GM11168 (cell line): ENCODE measurements around the gene UBL3.

Experiments used
- in situ Hi-C: fragments of 300-500 bp; cut with MboI; formaldehyde crosslinking; loops from one replicate; pipeline ENCODE4 v1.12.0; 2022; ENCODE audit warnings: low sequenced_read_pairs; ENCODE audit not compliant: unreplicated experiment

Gene UBL3

DNA sequence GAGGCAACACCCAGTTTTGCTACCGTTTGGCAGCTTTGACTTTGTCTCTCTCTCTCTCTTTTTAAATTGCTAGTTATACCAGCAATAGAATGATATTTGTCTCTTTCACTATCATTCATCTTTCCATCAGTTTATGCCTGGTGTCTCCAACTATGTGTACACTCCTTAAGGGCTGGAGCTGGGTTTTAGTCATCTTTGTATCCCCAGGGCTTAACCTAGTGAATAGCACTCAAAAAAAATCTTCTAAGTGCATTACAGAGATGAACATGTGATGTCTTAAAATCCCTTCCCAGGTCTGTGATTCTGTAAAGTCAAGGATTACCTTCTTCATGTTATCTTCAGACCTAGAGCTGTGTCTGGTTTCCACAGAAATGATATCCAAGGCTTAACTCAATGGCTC lies 7.8 kb upstream of the UBL3 start:
- in situ Hi-C loops = no loop called here

DNA sequence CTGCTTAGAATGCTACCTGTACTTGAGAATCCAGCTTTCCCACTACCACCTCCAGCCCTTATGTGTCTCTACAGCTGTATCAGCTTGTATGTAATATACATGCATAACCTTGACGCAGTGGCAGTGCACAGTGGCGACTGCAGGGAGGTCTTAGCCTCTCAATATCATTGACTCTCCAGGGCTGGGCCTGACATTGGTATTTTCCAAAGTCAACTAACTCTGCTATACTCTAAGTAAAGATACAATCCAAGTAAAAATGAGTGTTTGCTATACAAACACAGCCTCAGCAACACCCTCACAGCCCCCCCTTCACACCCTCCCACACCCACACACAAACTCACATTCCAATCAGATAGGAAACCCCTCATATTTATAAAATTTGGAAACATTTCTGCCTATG lies 6.7 kb upstream of the UBL3 start:
- in situ Hi-C loops = no loop called here

DNA sequence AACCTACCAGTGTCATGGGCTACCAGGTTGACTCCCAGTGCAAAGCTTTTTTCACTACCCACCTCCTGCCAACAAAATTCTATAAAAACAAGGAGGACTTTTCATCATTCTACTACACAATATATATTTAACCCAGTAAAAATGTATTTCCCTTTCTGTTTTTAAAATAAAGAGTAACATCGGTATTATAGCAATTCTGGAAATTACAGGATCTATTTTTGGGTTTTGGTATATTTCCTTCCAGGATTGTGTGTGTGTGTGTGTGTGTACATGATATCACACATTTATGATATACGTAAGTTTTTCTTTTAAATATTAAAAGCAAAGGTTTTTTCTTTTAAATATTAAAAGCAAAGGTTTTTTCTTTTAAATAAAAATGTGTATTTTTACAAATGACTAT lies 6.0 kb upstream of the UBL3 start:
- in situ Hi-C loops = no loop called here

DNA sequence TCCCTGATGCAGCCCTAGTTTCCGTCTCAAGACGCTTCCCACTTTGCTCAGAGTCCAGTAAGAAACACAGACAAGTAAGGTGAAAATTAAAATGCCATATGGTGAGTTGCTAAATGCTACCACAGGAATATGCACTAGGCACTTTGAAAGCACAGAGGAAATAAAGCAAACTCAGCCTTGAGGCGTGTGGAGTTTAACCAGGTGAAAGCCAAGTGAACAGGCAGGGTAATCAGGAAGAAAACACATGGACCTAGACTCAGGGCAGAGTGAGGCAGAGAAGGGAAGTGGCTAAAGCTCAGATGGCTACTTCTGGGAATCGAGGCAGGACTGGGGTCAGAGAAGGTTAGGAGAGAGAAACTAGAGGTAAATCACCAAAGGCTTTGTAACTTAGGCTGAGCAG lies 5.4 kb upstream of the UBL3 start:
- in situ Hi-C loops = no loop called here

DNA sequence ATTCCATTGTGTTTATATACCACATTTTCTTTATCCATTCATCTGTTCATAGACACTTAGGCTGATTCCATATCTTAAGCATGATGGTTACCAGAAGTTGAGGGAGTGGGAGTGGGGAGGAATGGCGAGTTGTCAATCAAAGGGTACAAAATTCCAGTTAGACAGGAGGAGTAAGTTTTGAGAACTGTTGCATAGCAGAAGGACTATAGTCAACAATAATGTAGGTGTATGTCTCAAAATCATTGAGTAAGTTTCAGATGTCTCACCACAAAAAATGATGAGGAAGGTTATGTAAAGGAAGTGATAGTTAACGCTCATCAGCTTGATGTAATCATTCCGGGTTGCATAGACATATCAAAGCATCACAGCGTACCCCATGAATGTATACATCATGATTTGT lies 4.6 kb upstream of the UBL3 start:
- in situ Hi-C loops = no loop called here

DNA sequence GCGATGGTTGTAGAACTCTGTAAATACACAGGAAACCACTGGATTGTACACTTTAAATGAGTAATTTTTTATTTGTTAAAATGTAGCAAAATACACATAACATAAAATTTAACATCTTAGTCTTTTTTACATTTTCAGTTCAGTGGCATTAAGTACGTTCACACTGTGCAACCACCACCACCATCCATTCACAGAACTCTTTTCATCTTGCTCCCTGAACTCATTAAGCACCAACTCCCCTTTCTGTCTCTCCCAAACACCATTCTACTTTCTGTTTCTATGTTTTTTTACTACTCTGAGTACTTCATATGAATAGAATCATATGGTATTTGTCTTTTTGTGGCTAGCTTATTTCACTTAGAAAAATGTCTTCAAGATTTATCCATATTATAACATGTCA lies 2.7 kb upstream of the UBL3 start:
- in situ Hi-C loops = no loop called here

DNA sequence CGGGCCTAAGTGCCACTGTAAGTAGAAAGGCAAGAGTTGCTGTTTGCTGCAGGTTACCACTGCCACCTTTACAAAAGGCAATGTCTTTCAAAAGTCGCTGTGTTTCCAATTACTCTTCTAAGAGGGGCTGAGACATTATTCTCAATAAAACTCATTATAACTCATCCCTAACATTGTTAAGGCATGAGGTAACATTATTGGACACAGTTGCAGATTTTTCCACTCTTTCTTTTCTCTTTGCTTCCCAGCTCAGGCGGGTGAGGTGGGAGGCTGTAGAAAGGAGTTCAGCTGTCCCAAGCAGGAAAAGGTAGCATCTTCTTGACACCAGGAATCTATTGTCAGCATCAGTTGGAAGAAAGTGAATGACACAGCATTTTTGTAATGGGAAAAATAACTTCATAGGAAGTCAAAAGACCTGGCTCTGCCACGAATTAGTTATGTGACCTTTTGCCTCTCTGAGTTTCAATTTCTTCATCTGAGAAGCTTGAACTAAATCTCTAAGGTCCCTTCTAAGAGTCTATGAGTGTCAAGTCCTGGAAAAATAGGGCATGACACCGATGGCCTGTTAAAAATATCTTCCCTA lies 2.1 kb upstream of the UBL3 start:
- in situ Hi-C loops = no loop called here

DNA sequence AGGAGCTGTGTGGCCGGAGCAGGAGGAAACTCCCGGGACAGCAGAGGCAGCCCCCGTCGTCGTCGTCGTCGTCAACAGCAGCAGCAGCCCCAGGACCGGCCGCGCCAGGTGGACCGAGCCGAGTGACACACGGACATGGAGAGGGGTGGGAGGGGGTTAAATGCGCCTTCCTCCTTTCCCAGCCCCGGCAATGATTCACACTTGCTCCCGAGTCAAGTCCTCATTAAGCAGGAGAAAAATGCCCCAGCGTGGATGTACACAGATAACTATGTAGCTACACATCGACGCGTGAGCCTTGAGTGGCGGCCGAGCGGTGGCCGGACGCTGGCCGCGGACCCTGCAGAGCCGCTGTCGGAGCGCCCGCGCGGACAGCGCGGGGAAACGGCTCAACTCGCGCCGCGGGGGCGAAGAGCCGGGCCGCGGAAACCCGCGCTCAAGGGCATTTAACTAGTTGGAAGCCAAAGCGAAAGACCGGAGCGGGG lies 645 bp downstream of the UBL3 start:
- in situ Hi-C loops = no loop called here

DNA sequence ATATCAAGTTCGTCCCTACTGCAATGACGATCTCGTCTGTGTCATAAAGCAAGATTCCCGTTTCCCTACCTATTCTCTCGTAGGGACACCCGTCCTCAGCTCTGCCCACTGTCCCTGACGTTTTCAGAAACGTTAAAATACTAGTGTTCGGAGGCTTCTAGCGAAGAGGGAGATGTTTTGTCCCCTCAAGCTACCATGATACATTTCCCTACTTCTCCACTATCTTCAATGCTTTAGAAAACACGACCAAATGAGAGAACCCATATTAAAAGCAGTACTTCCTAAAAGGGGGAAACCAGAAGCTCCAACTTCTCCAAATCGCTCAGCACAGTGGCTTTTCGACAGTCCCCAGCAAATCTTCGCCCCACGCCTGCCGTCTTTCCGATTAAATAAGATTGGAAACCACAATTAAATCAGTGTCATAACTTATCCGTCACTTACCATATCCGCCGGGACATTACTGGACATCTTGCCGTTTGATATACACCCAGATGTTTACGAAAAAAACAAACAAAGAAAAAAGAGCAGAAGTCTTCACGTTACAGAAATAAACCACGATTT lies 1.3 kb downstream of the UBL3 start:
- in situ Hi-C loops = no loop called here

DNA sequence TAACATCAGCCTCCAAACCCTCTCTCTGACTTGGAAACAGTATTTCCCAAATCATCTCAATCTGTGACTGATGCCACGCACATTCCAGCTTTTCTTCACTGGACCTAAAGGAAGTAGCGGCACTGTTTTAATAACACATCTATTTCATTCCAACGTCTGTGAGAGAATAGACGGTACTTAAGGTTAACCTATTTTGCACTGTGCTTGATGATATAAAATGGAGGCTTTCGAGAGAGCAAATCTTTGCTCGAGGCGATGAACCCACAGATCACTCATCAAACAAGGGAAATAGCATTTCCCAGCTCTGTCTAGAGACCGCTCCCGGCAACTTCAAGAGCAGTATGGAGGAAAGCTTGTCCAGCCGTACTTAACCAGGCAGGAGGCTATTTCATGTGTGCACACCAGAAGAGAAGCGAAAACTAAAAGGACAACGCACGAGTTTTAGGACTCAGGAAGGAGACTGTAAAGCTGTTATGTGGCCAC lies 2.9 kb downstream of the UBL3 start:
- in situ Hi-C loops = no loop called here

DNA sequence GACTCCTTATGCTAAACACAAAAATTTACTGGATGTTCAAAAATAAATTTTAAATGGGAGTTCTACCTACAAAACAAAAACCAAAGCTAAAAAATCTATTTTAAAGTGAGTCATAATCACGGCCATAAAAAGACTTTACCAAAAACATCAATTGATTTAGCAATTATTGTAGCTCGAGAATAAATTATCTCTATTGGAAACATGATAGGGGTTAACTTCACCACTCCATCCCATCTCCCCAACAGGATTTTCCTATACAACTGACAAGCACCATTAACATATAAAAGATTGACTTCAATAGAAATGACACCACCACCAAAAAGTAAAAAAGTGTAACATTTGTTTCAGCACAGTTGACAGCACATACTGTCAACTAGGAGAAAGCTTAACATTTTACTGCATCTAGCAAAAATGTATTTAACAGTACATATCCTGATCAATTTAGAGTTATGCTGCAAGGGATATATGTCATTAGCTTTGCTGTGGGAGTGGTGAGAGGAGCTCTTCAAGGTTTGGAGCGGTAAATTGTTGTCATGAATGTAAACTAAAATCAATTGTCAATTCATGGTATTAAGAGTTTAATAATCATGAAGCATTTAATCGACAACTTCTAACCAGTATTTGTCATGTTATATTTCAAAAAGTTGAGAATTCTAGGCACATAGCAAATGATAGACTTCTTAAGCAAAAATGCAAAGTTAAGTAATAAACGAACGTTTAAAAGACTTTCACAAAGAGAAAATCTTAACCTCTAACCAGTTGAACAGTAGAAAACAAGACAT lies 3.8 kb downstream of the UBL3 start:
- in situ Hi-C loops = no loop called here

DNA sequence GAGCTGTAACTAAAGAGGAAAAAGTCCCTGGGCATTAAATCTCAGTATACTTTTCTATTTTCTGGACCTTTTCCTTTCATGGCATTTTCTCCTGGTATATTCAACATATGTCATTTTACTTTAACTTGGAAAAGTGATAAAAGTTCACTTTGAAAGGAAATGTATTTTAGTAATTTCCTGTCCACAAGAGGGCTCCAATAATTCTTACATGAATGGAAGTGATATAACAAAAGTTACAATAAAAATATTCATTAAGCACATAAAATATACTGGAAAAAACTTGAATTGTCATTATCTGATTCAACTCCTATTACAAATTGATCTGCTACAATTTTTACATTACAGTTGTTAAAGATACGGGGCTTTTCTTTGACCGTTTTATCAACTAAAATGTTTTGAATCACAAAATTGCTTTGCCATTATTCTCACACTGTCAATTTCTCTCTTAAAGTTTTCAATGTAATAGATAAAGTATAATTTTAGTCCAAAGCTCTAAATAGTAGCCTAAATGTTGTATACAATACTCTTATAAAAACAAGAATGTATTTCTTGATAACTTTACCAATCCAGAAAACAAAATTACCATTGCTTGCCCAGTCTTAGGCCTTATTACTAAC lies 4.9 kb downstream of the UBL3 start:
- in situ Hi-C loops = no loop called here

DNA sequence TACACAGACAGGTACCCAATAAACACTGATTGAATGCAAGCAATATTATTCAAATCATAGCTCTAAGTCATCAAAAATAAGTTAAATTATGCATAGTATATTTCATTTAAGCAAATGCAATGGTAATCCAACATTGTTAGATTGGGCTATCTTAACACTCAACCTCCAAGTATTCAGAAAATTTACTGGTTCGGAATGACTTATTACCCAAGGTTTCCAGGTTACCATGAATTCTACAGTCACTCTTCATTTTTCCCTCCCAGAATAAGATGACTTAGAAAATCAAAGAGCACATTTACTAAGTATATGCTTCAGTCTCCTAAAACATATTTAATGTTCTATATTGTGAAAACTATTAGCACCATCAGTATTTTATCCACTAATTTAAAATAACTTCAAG lies 6.0 kb downstream of the UBL3 start:
- in situ Hi-C loops = no loop called here

DNA sequence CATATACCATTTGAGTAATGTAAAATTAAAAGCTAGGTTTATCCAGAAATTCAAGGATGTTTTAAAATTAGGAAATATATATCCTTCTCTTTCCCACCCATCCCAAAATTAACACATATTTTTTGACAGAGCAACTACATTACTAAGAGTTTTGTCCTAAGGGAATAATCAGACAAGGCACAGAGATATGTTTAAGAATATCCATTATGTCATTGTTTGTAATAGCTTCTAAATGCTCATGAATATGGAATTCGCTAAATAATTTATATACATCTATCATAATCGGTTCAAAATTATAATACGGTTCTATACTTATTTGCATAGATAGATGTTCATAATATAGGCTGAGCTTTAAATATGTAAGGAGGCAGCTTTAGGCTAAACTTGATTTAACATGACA lies 9.8 kb downstream of the UBL3 start:
- in situ Hi-C loops = no loop called here

DNA sequence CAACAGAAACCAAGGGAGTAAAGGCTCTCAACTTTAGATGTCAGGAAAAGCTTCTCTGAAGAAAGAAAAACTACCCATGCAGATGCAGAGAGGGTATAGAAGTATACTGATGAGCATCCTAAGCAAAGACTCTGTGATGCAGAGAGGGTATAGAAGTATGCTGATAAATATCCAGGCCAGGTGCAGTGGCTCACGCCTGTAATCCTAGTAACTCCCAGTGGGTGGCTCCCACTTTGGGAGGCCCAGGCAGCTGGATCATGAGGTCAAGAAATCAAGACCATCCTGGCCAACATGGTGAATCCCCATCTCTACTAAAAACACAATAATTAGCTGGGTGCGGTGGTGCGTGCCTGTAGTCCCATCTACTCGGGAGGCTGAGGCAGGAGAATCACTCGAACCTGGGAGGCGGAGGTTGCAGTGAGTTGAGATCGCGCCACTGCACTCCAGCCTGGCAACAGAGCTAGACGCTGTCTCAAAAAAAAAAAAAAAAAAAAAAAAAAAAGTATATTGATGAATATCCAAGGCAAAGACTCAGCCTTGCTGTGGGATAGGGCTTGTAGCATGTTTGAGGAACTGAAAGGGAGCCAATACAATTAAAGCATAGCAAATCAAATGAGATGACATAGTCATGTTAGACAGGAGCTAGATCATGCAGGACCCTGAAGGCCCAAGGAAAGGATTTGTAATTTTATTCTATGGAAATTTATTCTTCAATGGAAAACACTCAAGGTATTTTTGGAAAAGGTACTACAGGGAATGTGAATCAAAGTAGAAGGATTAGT lies 14.9 kb downstream of the UBL3 start:
- in situ Hi-C loops = no loop called here

DNA sequence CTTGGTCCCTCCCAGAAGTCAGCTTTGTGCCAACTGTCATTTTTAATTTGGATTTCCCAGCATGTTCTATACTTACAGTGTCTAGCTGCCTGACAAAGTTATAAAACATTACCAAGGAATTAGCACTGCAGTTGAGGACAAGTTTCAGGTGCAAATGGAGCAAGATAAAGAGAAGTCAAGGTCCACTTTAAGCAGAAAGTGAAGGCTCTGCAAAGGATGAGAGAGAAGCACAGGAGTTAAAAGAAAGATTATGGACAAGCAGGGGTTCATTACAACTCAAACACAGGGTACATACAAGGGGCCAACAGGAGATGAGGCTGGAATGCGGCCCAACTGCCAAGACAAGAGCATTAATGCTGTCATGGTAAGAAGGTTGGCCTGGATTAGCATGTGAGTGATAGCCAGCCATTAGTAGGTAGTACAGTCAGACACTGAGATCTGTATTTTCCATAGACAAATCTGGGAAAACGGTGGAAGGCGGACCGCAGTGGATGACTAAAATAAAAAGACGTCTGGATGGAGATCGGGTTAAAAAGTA lies 17.6 kb downstream of the UBL3 start:
- in situ Hi-C loops = no loop called here

DNA sequence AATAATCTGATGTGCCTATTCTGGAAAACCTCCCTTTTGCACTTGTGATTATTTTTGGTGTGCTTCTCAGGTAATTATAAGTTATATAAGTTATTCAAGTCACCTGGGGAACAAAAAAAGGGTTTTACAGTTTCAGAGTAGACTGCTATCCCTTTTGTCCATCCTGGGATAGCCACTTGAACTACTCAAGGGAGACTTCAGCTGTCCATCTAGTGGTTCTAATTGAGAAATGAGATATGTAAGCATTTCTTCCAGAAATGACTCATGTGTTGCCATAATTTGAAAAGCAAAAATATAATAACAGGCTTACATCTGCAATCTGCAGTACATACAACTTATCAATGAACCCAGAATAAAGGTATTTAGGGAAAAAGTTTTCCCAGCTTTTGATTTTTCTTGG lies 20.4 kb downstream of the UBL3 start:
- in situ Hi-C loops = no loop called here

DNA sequence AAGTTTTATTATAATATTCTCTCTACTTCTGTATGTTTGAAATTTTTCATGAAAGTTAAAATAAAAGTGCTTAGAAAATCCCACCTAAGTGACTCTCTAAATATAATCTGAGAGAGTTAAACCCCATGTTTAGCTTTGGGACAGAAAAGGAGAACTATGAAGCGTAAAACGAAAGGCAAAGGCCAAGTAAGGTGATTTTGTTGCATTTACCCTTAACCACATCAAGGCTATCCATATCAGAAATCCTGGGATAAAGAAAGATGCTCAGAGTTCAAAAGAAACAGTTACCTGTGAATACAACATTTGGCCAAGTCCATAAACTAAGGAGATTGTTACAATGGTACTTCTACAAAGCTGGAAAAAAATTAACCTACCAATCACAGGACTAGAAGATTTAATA lies 31.3 kb downstream of the UBL3 start:
- in situ Hi-C loops = no loop called here

DNA sequence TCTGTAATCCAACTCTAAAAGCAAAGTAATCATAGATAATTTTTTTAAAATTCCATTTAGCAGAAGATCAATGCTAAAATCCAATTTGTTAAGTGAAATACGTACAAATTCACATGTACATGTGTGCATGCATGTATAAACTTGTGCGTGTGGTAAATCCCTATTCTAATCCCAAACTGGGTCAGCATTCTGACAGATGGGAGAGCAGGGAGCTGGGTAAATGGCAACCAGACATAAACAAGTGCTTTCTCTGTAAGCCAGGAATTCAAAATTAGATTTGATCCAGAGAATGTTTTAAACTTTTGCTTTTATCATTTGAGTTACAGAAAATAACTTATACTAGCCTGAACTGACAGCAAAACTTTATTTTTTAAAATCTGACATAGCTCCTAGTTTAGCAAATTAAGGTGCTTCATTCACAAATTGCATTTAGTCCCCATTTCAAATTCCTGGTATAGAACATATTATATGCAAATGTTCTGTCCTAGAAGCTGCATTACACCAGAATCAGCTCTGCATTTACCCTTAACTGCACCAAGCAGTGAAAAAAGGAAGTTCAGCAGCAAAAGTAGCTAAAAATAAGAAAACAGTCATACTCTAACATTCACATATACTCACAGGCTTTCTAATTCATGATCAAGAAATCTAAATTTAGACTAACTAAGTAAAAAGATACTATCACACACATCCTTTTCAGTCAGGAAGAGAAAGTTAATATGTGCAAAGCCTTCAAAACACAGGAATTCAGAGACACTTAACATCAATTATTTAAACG lies 32.6 kb downstream of the UBL3 start:
- in situ Hi-C loops = no loop called here

DNA sequence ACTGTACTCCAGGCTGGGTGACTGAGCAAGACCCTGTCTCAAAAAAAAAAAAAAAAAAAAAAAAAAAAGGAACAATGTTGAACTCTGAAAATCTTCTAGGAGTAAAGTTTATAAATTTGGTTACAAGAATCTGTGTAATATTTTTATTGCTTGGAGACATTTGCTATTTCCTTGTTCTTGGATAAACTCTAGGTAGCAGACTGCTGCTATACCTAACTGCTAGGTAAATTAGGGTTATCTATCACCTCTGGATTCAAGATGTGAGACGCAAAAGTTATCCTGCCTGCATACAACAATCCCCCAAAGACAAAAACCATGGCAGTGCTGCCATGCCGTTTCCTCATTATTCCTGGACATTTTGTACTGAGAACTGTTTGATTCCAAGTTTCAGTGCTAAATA lies 33.7 kb downstream of the UBL3 start:
- in situ Hi-C loops = no loop called here
